HEK293 (cell line): ENCODE data around the gene PCGF1.
A peak's percentile ranks its signal among the peaks of the same experiment; 100 is the strongest.

Experiments
- MYNN ChIP-seq: fragments of 450-650 bp; formaldehyde crosslinking; IDR thresholded peaks from 2 replicates; pipeline ENCODE4 v1.5.1; 2016; ENCODE audit warnings: missing biosample characterization, missing genetic modification characterization, borderline replicate concordance
- PRDM1 ChIP-seq: fragments of 450-650 bp; formaldehyde crosslinking; IDR thresholded peaks from 2 replicates; pipeline ENCODE4; 2016; ENCODE audit warnings: missing biosample characterization, missing genetic modification characterization
- SALL2 ChIP-seq: fragments of 450-650 bp; formaldehyde crosslinking; IDR thresholded peaks from 2 replicates; pipeline ENCODE4 v1.5.0; 2017; ENCODE audit warnings: missing biosample characterization, mild to moderate bottlenecking, missing genetic modification characterization, borderline replicate concordance
- TRIM28 ChIP-seq: IDR thresholded peaks from 2 replicates; pipeline ENCODE4 v1.6.1; 2011; ENCODE audit warnings: low read length, control low read depth, borderline replicate concordance
- YY1 ChIP-seq: fragments of 450-650 bp; formaldehyde crosslinking; IDR thresholded peaks from 2 replicates; pipeline ENCODE4 v1.5.1; 2018; ENCODE audit warnings: missing biosample characterization, missing genetic modification characterization
- ZNF24 ChIP-seq: fragments of 450-650 bp; formaldehyde crosslinking; IDR thresholded peaks from 2 replicates; pipeline ENCODE4 v1.5.1; 2016; ENCODE audit warnings: missing biosample characterization, missing genetic modification characterization
- ZNF335 ChIP-seq: fragments of 450-650 bp; formaldehyde crosslinking; conservative IDR thresholded peaks from 2 replicates; pipeline ENCODE4 v1.5.1; 2016; ENCODE audit warnings: missing biosample characterization, missing genetic modification characterization
- ZNF350 ChIP-seq: fragments of 450-650 bp; formaldehyde crosslinking; IDR thresholded peaks from 2 replicates; pipeline ENCODE4 v1.5.0; 2017; ENCODE audit warnings: missing biosample characterization, mild to moderate bottlenecking, missing genetic modification characterization
- ZNF423 ChIP-seq: fragments of 450-650 bp; formaldehyde crosslinking; IDR thresholded peaks from 2 replicates; pipeline ENCODE4 v1.5.1; 2016; ENCODE audit warnings: missing biosample characterization, missing genetic modification characterization
- ZNF548 ChIP-seq: fragments of 450-650 bp; formaldehyde crosslinking; IDR thresholded peaks from 2 replicates; pipeline ENCODE4 v1.5.1; 2016; ENCODE audit warnings: missing biosample characterization, missing genetic modification characterization
- ZNF558 ChIP-seq: fragments of 450-650 bp; formaldehyde crosslinking; IDR thresholded peaks from 2 replicates; pipeline ENCODE4 v1.5.1; 2016; ENCODE audit warnings: missing biosample characterization, missing genetic modification characterization
- TF ChIP-seq, protein P1 (sequence below): fragments of 450-650 bp; formaldehyde crosslinking; IDR thresholded peaks from 2 replicates; pipeline ENCODE4 v1.5.1; 2016; ENCODE audit warnings: missing biosample characterization, missing genetic modification characterization
- TF ChIP-seq, protein P2 (sequence below): fragments of 450-650 bp; formaldehyde crosslinking; IDR thresholded peaks from 2 replicates; pipeline ENCODE4 v1.5.1; 2016; ENCODE audit warnings: missing biosample characterization, missing genetic modification characterization
- TF ChIP-seq, protein P3 (sequence below): fragments of 450-650 bp; formaldehyde crosslinking; IDR thresholded peaks from 2 replicates; pipeline ENCODE4 v1.5.1; 2016; ENCODE audit warnings: missing biosample characterization, missing genetic modification characterization

DNA sequence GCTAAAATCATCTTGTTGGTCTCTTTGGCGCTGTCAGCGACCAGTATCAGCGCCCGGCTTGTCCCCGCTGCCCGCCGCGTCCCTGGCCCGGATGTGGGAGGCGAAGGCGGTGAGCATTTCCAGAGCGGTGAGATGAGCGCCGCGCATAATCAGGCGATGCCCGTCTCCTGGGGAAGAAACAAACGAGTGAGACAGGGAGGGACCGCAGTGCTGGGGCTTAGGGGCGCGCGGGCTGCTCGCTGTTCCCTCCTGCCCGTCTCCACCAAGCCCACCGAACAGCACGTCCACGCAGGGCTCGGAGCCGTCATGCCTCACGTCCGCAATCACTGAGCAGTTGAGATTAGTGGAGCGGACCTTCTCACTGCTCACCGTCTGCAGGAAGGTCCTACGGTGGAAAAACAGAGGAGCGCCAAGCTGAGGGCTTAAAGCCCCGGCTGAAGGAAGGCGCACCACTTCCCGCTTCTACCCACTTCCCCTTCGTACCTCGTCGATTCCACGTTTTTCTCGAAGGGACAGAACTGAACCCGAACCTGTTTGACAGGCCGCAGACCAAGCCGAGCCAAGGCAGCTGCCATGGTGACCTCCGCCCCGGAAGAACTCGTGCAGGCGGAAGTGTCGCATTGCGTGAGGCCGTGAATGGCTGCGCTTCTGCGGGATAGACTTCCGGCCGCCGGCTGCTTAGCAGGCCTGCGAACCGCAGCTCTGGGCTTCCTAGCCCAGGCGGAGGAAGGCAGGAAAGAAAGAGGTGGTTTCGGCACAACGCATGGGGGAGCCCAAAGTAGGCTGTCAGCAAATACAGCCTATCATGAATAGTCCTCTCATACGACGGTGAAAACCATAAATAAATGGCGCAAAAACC, 35.2 kb downstream of the PCGF1 start, which contains the start of gene MRPL53:
- TF ChIP-seq, protein P1, sequence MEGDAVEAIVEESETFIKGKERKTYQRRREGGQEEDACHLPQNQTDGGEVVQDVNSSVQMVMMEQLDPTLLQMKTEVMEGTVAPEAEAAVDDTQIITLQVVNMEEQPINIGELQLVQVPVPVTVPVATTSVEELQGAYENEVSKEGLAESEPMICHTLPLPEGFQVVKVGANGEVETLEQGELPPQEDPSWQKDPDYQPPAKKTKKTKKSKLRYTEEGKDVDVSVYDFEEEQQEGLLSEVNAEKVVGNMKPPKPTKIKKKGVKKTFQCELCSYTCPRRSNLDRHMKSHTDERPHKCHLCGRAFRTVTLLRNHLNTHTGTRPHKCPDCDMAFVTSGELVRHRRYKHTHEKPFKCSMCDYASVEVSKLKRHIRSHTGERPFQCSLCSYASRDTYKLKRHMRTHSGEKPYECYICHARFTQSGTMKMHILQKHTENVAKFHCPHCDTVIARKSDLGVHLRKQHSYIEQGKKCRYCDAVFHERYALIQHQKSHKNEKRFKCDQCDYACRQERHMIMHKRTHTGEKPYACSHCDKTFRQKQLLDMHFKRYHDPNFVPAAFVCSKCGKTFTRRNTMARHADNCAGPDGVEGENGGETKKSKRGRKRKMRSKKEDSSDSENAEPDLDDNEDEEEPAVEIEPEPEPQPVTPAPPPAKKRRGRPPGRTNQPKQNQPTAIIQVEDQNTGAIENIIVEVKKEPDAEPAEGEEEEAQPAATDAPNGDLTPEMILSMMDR (tag by site-specific recombination): no peak; the same call in 1 of the 2 replicates
- TF ChIP-seq TRIM28 (peak; percentile 82; the same call in 1 of the 2 replicates), ZNF350 (tag by site-specific recombination) (no peak), YY1 (peak; percentile 93), MYNN (tag by site-specific recombination) (no peak), PRDM1 (tag by site-specific recombination) (no peak), ZNF423 (no peak), ZNF558 (no peak), ZNF548 (tag by site-specific recombination) (no peak), ZNF335 (tag by site-specific recombination) (peak; percentile 89), SALL2 (no peak), ZNF24 (tag by site-specific recombination) (peak; percentile 45; the same call in 1 of the 2 replicates)
- TF ChIP-seq, protein P2, sequence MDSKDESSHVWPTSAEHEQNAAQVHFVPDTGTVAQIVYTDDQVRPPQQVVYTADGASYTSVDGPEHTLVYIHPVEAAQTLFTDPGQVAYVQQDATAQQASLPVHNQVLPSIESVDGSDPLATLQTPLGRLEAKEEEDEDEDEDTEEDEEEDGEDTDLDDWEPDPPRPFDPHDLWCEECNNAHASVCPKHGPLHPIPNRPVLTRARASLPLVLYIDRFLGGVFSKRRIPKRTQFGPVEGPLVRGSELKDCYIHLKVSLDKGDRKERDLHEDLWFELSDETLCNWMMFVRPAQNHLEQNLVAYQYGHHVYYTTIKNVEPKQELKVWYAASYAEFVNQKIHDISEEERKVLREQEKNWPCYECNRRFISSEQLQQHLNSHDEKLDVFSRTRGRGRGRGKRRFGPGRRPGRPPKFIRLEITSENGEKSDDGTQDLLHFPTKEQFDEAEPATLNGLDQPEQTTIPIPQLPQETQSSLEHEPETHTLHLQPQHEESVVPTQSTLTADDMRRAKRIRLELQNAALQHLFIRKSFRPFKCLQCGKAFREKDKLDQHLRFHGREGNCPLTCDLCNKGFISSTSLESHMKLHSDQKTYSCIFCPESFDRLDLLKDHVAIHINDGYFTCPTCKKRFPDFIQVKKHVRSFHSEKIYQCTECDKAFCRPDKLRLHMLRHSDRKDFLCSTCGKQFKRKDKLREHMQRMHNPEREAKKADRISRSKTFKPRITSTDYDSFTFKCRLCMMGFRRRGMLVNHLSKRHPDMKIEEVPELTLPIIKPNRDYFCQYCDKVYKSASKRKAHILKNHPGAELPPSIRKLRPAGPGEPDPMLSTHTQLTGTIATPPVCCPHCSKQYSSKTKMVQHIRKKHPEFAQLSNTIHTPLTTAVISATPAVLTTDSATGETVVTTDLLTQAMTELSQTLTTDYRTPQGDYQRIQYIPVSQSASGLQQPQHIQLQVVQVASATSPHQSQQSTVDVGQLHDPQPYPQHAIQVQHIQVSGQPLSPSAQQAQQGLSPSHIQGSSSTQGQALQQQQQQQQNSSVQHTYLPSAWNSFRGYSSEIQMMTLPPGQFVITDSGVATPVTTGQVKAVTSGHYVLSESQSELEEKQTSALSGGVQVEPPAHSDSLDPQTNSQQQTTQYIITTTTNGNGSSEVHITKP (tag by site-specific recombination): peak; percentile 72
- TF ChIP-seq, protein P3, sequence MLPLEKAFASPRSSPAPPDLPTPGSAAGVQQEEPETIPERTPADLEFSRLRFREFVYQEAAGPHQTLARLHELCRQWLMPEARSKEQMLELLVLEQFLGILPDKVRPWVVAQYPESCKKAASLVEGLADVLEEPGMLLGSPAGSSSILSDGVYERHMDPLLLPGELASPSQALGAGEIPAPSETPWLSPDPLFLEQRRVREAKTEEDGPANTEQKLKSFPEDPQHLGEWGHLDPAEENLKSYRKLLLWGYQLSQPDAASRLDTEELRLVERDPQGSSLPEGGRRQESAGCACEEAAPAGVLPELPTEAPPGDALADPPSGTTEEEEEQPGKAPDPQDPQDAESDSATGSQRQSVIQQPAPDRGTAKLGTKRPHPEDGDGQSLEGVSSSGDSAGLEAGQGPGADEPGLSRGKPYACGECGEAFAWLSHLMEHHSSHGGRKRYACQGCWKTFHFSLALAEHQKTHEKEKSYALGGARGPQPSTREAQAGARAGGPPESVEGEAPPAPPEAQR (tag by site-specific recombination): no peak
